Mucosa of descending colon (tissue), 3 donors: Measurements from ENCODE around the gene LYG1. TPM values are rescaled to one million over a fixed set of nuclear protein-coding genes. Genes with fewer than 3 reads are reported as not detected.
"Not testable (repeated sequence)": the region's sequence is repeated elsewhere in the genome, so short reads cannot be mapped to it uniquely, and the experiment has no call there.

Experiments used
- ATAC-seq: fragments of 200-7000 bp; cut with Tn5 transposase; one replicate; pipeline ENCODE4 v1.9.1; 2020; ENCODE audit warnings: mild to moderate bottlenecking, moderate library complexity
- DNase-seq, 3 donors: peaks; one replicate each; pipeline ENCODE4 v3.0.0-alpha.2; 2020
- H3K36me3 ChIP-seq: fragments of 200-600 bp; one replicate; pipeline ENCODE4 v1.8.0; 2021; ENCODE audit warnings: low read depth, mild to moderate bottlenecking
- H3K4me1 ChIP-seq: fragments of 200-600 bp; one replicate; pipeline ENCODE4 v1.8.0; 2021; ENCODE audit warnings: low read depth, mild to moderate bottlenecking
- H3K4me3 ChIP-seq: fragments of 200-600 bp; one replicate; pipeline ENCODE4 v1.8.0; 2021; ENCODE audit warnings: mild to moderate bottlenecking
- H3K9me3 ChIP-seq: fragments of 200-600 bp; one replicate; pipeline ENCODE4 v1.8.0; 2021; ENCODE audit warnings: mild to moderate bottlenecking
- intact Hi-C, 2 donors: fragments of 100-400 bp; cut with DNase I in 1 of 2; cut with micrococcal nuclease in 1 of 2; formaldehyde crosslinking; loops; one replicate each; pipeline versions ENCODE4 v1.11.0 to v1.11.1; 2022; cut with DNase I, micrococcal nuclease
- total RNA-seq, 3 donors: library from RNA; stranded (reverse); fragmentation: NEBNext Ultra II Directional in 2 of 3; extraction: Animal tissue kit (Norgen Biotek cat#: 25700) in 2 of 3; gene quantifications; one replicate each; pipeline versions ENCODE4 v1.2.1 to v1.2.4, GENCODE V29; 2021 to 2023
- TF ChIP-seq, protein P1 (sequence below): fragments of 200-600 bp; IDR thresholded peaks from one replicate; pipeline ENCODE4 v1.8.0; 2022; ENCODE audit warnings: antibody characterized with exemption, mild to moderate bottlenecking
- donor health status: DM: no; HTN: no; CAD: no; lungs with moderate emphysema.
- donor health status: DM: no; HTN: no; CAD: no.
- donor health status: DM: no; HTN: yes; CAD: no.

The LYG1 gene
- total RNA-seq, 3 donors from 2014 or later, result 1.5 to 1.6 TPM; not detected in 1

DNA sequence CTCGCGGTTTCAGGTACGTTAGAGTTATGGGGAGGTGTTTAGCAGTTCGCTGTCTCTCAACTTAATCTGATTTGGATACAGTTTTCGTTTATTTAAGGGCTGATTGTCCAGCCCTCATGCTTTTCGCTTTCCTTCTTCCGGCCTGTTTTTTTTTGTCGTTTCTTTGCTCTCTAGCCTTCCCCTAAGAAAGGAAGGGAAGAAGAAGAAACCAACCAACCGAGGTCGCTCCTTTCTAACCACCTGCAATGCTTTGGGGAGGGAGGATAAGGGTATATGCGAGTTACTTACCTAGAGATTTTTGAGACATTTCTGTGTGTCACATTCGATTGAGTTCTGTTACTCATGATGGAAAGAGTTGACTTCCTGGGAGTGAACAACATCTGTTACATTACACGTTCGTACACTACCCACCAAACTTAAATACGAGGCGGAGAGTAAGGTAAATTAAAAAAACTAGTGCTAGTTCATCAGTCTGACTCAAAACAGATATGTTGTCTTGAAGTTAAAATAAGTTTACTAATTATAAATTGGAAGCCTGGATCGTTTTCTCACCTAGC lies 37.1 kb upstream of the LYG1 start:
- intact Hi-C loops, result loop anchor here in 1 of 2 donors (10.0 kb wide), 1 partner anchor 157 kb away; the partner anchor contains the start of gene REV1
- DNase-seq (no peak), ATAC-seq (no peak)
- TF ChIP-seq, protein P1, sequence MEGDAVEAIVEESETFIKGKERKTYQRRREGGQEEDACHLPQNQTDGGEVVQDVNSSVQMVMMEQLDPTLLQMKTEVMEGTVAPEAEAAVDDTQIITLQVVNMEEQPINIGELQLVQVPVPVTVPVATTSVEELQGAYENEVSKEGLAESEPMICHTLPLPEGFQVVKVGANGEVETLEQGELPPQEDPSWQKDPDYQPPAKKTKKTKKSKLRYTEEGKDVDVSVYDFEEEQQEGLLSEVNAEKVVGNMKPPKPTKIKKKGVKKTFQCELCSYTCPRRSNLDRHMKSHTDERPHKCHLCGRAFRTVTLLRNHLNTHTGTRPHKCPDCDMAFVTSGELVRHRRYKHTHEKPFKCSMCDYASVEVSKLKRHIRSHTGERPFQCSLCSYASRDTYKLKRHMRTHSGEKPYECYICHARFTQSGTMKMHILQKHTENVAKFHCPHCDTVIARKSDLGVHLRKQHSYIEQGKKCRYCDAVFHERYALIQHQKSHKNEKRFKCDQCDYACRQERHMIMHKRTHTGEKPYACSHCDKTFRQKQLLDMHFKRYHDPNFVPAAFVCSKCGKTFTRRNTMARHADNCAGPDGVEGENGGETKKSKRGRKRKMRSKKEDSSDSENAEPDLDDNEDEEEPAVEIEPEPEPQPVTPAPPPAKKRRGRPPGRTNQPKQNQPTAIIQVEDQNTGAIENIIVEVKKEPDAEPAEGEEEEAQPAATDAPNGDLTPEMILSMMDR, result no peak
- Histone ChIP-seq H3K36me3 (no peaks in the 10 kb centered on the region), H3K4me3 (peak overlapping the region; percentile 95), H3K9me3 (no peaks in the 10 kb centered on the region), H3K4me1 (peaks cover 13% of the 10 kb centered on the region)

DNA sequence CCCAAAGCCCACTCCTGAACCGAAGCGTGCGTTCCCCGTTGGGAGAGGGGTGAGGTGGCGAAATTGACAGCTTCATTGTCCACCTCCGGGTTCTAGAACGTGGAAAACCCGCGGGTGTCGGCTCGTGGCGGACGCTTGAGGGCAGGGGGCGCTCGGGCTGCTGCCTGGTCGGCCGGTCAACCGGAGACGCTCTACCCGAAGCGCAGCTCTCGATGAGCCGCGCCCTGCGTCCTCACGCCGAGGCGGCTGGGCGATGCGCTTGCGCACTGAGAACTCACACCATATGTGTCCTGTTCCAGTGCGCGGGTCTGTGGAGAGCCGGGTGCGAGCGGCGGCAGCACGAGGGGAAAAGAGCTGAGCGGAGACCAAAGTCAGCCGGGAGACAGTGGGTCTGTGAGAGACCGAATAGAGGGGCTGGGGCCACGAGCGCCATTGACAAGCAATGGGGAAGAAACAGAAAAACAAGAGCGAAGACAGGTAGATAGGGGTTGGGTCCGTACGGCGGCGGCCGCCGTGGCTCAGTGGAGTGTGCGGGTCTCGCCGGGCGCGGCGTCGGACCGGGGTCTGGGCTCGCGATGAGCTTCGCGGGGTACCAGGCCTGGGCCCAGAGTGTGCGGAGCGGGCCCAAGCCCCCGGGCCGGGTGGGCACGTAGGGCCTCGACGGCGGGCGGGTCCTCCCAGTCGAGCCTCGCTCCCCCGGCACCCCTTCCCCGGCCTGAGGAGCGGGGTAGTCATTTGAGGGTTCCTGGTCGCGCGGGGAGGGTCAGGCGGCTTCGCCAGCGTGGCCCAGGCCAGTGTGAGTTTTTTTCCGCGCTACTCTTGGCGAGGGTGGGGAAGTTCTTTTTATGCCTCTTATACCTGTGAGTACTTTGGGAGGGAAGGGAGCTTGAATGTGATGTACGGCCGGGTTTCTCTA lies 36.4 kb upstream of the LYG1 start, which contains the start of gene EIF5B:
EIF5B (plus strand) TSS at position 277 of the 916 bp plus-strand sequence; CDS start at position 443, 166 bp downstream.
- Histone ChIP-seq H3K4me3 (peak within 1 kb of the TSS; percentile 95), H3K9me3 (no peaks in the 10 kb centered on the region), H3K36me3 (peaks cover 5% of the 10 kb centered on the region), H3K4me1 (peaks cover 13% of the 10 kb centered on the region)
- TF ChIP-seq, protein P1, result peak; percentile 38
- intact Hi-C loops, result loop anchor here in 1 of 2 donors (10.0 kb wide), 1 partner anchor 157 kb away; the partner anchor contains the start of gene REV1
- ATAC-seq, result peak; percentile 89
- peak; percentile 97 to 98 (median 97) for DNase-seq

DNA sequence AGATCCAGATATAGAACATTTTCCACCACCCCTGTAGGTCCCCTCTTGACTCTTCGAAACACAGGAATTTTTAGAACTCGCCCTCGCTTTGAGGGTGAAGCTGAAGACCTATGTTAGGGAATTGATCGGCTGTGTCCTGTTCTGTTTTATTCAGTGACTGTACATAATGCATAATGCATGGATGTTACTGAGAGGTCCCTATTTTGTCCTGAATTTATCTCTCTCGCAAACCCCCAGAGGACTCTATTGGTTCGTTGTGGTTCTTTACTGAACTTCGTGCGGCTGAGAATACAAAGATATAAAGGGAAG lies 35.8 kb upstream of the LYG1 start:
- TF ChIP-seq, protein P1, result no peak
- Histone ChIP-seq H3K9me3 (no peaks in the 10 kb centered on the region), H3K36me3 (peaks cover 5% of the 10 kb centered on the region), H3K4me3 (peak overlapping the region; percentile 95), H3K4me1 (peaks cover 13% of the 10 kb centered on the region)
- DNase-seq, result peak in 1 of 3 donors; percentile 26
- intact Hi-C loops, result loop anchor here in 1 of 2 donors (10.0 kb wide), 1 partner anchor 158 kb away; the partner anchor contains the start of gene REV1
- ATAC-seq, result no peak

GRCh38 chr2:99335911-99336803 lies 35.2 kb upstream of the LYG1 start, which contains the start of gene TXNDC9:
TXNDC9 (minus strand) TSS chr2:99336333; CDS start chr2:99333210, 3,123 bp downstream.
- TF ChIP-seq, protein P1, result peak; percentile 13
- Histone ChIP-seq H3K9me3 (no peaks in the 10 kb centered on the region), H3K36me3 (peaks cover 5% of the 10 kb centered on the region), H3K4me1 (peaks cover 13% of the 10 kb centered on the region), H3K4me3 (peak within 1 kb of the TSS; percentile 95)
- DNase-seq, result peak; percentile 98 to 100 (median 99)
- peak; percentile 92 for ATAC-seq
- intact Hi-C loops, result loop anchor here in 1 of 2 donors (10.0 kb wide), 1 partner anchor 159 kb away; the partner anchor contains the start of gene REV1

DNA sequence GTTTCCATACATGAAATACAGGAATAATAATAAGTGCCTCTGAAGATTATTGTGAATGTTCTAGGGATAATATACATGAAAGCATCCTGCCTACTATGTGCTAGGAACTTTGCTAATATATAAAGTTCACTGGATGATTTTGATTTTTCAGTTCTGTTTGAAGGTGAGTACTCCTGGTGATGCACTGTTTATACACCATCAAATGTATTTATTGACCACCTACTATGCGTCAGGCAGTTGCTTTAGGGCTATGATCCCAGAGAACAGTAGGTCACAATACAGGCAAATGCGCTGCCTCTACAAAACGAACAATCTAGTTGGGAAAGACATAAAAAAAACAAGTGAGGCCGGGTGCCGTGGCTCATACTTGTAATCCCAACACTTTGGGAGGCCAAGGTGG lies 24.4 kb upstream of the LYG1 start:
- Histone ChIP-seq H3K9me3 (no peaks in the 10 kb centered on the region), H3K4me1 (no peaks in the 10 kb centered on the region), H3K36me3 (peaks cover 10% of the 10 kb centered on the region), H3K4me3 (no peak overlapping the region)
- TF ChIP-seq, protein P1, result no peak
- no peak for DNase-seq
- ATAC-seq, result no peak
- intact Hi-C loops, result no loop called here

DNA sequence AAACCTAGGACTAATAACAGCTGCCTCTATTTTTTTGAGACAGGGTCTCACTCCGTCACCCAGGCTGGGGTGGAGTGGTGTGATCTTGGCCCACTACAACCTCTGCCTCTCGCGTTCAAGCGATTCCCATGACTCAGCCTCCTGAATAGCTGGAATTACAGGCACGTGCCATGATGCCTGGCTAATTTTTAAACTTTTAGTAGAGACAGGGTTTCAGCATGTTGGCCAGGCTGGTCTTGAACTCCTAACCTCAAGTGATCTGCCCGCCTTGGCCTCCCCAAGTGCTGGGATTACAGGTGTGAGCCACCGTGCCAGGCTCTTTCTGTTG lies 16.8 kb upstream of the LYG1 start:
- H3K9me3 ChIP-seq, H3K4me3 ChIP-seq, H3K36me3 ChIP-seq, intact Hi-C loops, H3K4me1 ChIP-seq, ATAC-seq, DNase-seq: not testable (repeated sequence)
